Thyroid gland (tissue), 4 donors: ENCODE data around the gene PIK3R5.

Experiments used
- CTCF ChIP-seq, 6 experiments: fragments of 200-600 bp in 3 of 6; fragments of 450-650 bp in 3 of 6; sonication (generic) in 3 of 6; IDR thresholded peaks; one replicate each; pipeline ENCODE4 v1.5.1; 2016 to 2019; ENCODE audit warnings: antibody characterized with exemption in 6 of 6, mild to moderate bottlenecking in 2 of 6, inconsistent platforms in 1 of 6, moderate library complexity in 1 of 6
- POLR2A ChIP-seq, 2 donors: fragments of 450-650 bp; IDR thresholded peaks; one replicate each; pipeline ENCODE4 v1.6.1; 2017; ENCODE audit warnings: antibody characterized with exemption in 2 of 2, mild to moderate bottlenecking in 2 of 2, moderate library complexity in 1 of 2

GRCh38 chr17:8867361-8867981 lies 98.0 kb downstream of the PIK3R5 start, which contains the start of gene PIK3R6:
- TF ChIP-seq CTCF (IDR thresholded peaks at IDR 0.05) (no peak), POLR2A (IDR thresholded peaks at IDR 0.05) (no peak)
